Stomach (tissue), 4 donors: ENCODE measurements around the gene UBTD2.

ENCODE experiments used
- CTCF ChIP-seq, 7 experiments: fragments of 450-650 bp in 4 of 7; fragments of 200-600 bp in 3 of 7; sonication (generic) in 3 of 7; IDR thresholded peaks; one replicate each; pipeline ENCODE4 v1.5.1; 2016 to 2019; ENCODE audit warnings: antibody characterized with exemption in 7 of 7, control low read depth in 2 of 7, mild to moderate bottlenecking in 1 of 7
- EP300 ChIP-seq: sonication (generic); formaldehyde crosslinking; IDR thresholded peaks from one replicate; pipeline ENCODE4 v1.6.1; 2017; ENCODE audit warnings: antibody characterized with exemption
- POLR2AphosphoS5 ChIP-seq, 3 donors: sonication (generic); formaldehyde crosslinking; IDR thresholded peaks; one replicate each; pipeline ENCODE4 v1.6.1; 2016; ENCODE audit warnings: antibody characterized with exemption in 3 of 3

GRCh38 chr5:172164769-172165212 is 118.8 kb downstream of the UBTD2 start:
- TF ChIP-seq CTCF (IDR thresholded peaks at IDR 0.05) (no peak), POLR2AphosphoS5 (IDR thresholded peaks at IDR 0.05) (no peak), EP300 (no peak)
